ENCODE data around the gene PRKD1.

GRCh38 chr14:29971101-29971500 lies 43.5 kb upstream of the PRKD1 start:
- TF ChIP-seq, protein P1, sequence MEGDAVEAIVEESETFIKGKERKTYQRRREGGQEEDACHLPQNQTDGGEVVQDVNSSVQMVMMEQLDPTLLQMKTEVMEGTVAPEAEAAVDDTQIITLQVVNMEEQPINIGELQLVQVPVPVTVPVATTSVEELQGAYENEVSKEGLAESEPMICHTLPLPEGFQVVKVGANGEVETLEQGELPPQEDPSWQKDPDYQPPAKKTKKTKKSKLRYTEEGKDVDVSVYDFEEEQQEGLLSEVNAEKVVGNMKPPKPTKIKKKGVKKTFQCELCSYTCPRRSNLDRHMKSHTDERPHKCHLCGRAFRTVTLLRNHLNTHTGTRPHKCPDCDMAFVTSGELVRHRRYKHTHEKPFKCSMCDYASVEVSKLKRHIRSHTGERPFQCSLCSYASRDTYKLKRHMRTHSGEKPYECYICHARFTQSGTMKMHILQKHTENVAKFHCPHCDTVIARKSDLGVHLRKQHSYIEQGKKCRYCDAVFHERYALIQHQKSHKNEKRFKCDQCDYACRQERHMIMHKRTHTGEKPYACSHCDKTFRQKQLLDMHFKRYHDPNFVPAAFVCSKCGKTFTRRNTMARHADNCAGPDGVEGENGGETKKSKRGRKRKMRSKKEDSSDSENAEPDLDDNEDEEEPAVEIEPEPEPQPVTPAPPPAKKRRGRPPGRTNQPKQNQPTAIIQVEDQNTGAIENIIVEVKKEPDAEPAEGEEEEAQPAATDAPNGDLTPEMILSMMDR (IDR thresholded peaks at IDR 0.05; ENCODE audit: low read depth, low read length, poor library complexity, severe bottlenecking) = no peak
- TF ChIP-seq EZH2phosphoT487 (IDR thresholded peaks at IDR 0.05; ENCODE audit: borderline replicate concordance, low read length) = no peak
